Measurements from ENCODE around the gene PRDM16. TPM values are rescaled to one million over a fixed set of nuclear protein-coding genes. Genes with fewer than 3 reads are reported as not detected.

The PRDM16 gene
- total and polyA plus RNA-seq, 2 of the 13 experiments (the other 11 are each of a cell fraction or from before 2014, with no cell fraction given) = 0.15 to 0.81 TPM

GRCh38 chr1:3261007-3261968 is 192.3 kb downstream of the PRDM16 start (continued):
- TF ChIP-seq PAXIP1 (CRISPR knock-in tag; conservative IDR thresholded peaks at IDR 0.05) = peak; percentile 27; the same call in 1 of the 2 replicates
- TF ChIP-seq ZZZ3 (CRISPR knock-in tag; IDR thresholded peaks at IDR 0.05; ENCODE audit: borderline replicate concordance) = 0 out of 2 replicates have a peak, but pooled peaks have one; percentile 18
- no peak for TF ChIP-seq ETV6 (CRISPR knock-in tag; conservative IDR thresholded peaks at IDR 0.05)
- no peak for TF ChIP-seq FOXA1 (IDR thresholded peaks at IDR 0.05)
- peak; percentile 36 for TF ChIP-seq FOXA1 (CRISPR knock-in tag; IDR thresholded peaks at IDR 0.05)
- no peak for TF ChIP-seq BORCS8-MEF2B (CRISPR knock-in tag; IDR thresholded peaks at IDR 0.05)
- peak; percentile 39; the same call in 1 of the 2 replicates for TF ChIP-seq ZNF788 (CRISPR knock-in tag; IDR thresholded peaks at IDR 0.05; ENCODE audit: borderline replicate concordance)
- TF ChIP-seq PATZ1 (CRISPR knock-in tag; IDR thresholded peaks at IDR 0.05) = 0 out of 2 replicates have a peak, but pooled peaks have one; percentile 11
- no peak for TF ChIP-seq SP2 (CRISPR knock-in tag; IDR thresholded peaks at IDR 0.05)
- TF ChIP-seq PHF21A (CRISPR knock-in tag; IDR thresholded peaks at IDR 0.05) = peak; percentile 60
- TF ChIP-seq ZFX (CRISPR knock-in tag; IDR thresholded peaks at IDR 0.05; ENCODE audit: low read depth) = peak; percentile 51
- TF ChIP-seq FOXM1 (CRISPR knock-in tag; IDR thresholded peaks at IDR 0.05) = no peak
- TF ChIP-seq TBL1XR1 (IDR thresholded peaks at IDR 0.05; ENCODE audit: borderline replicate concordance, low read length, partially characterized antibody) = no peak
- no peak for TF ChIP-seq PHF5A (CRISPR knock-in tag; IDR thresholded peaks at IDR 0.05; ENCODE audit: low read depth, unreplicated experiment)
- TF ChIP-seq RARA (CRISPR knock-in tag; IDR thresholded peaks at IDR 0.05) = 0 out of 2 replicates have a peak, but pooled peaks have one; percentile 6
- TF ChIP-seq STAG1 (CRISPR knock-in tag; IDR thresholded peaks at IDR 0.05) = 0 out of 2 replicates have a peak, but pooled peaks have one; percentile 5
